K562 (cell line): ENCODE measurements around the gene ADARB2. TPM values are rescaled to one million over a fixed set of nuclear protein-coding genes. Genes with fewer than 3 reads are reported as not detected.

ENCODE experiments used
- ATAC-seq: fragments of 200-7000 bp; cut with Tn5 transposase; 3 replicates; pipeline ENCODE4 v1.9.1; 2020; ENCODE audit warnings: moderate library complexity
- BruUV-seq: library from RNA; stranded (reverse); fragments of 400-500 nt; replicated peaks from 2 replicates; lab custom pipeline; 2021; lab: Mats Ljungman, UMichigan
- CTCF ChIA-PET: fragments of 300-600 bp; formaldehyde crosslinking; extraction: SDS; loops from one replicate; lab custom pipeline; 2021; ENCODE audit warnings: low intra/inter-chr PET ratio; lab: Yijun Ruan, JAX
- POLR2A ChIA-PET: fragments of 300-600, 350-650 bp; sonication (Branson Sonifier 250); formaldehyde crosslinking; extraction: SDS; loops from one replicate; lab custom pipeline; 2021; ENCODE audit warnings: antibody characterized with exemption, inconsistent platforms; lab: Yijun Ruan, JAX
- DNase-seq, 4 experiments: peaks; one replicate each; pipeline versions ENCODE4 v3.0.0 to v3.0.0-alpha.2; 2011 to 2018; ENCODE audit warnings: low spot score in 3 of 4, mixed read lengths in 3 of 4; ENCODE audit errors: extremely low read depth in 1 of 4
- FAIRE-seq: peaks from 2 replicates; lab custom pipeline; 2011; peaks lifted over from hg19 to GRCh38; lab: Jason Lieb, UNC
- H2AFZ ChIP-seq: 2 replicates; pipeline ENCODE4 v1.6.0; 2011; ENCODE audit warnings: low read depth, low read length, control low read depth, inconsistent platforms
- H3K27ac ChIP-seq: fragments of 200-600 bp; 3 replicates; pipeline ENCODE4 v1.8.0; 2011; ENCODE audit warnings: low read depth, mild to moderate bottlenecking, control low read depth, inconsistent platforms, low read length, moderate library complexity, mixed read lengths; ENCODE audit errors: extremely low read depth
- H3K27me3 ChIP-seq, 2 experiments: fragments of 300-600 bp in 1 of 2; 2 replicates in 1 of 2; 3 replicates in 1 of 2; pipeline versions ENCODE4 v1.6.0 to v1.8.0; 2011; ENCODE audit warnings: inconsistent platforms in 2 of 2, low read length in 2 of 2, mild to moderate bottlenecking in 1 of 2, mixed read lengths in 1 of 2, moderate library complexity in 1 of 2; ENCODE audit not compliant: control insufficient read depth in 2 of 2, insufficient read depth in 2 of 2
- H3K36me3 ChIP-seq: fragments of 300-600 bp; 3 replicates; pipeline ENCODE4 v1.8.0; 2011; ENCODE audit warnings: mild to moderate bottlenecking, low read length, inconsistent platforms; ENCODE audit not compliant: control insufficient read depth, insufficient read depth
- H3K4me1 ChIP-seq, 2 experiments: fragments of 200-600 bp in 1 of 2; replicated peaks in 1 of 2; 2 replicates in 1 of 2; 3 replicates in 1 of 2; pipeline versions ENCODE4 v1.5.1 to v1.8.0; 2011; ENCODE audit warnings: inconsistent platforms in 2 of 2, low read length in 2 of 2, mild to moderate bottlenecking in 1 of 2, mixed read lengths in 1 of 2, moderate library complexity in 1 of 2; ENCODE audit not compliant: control insufficient read depth in 2 of 2, insufficient read depth in 2 of 2
- H3K4me2 ChIP-seq: 2 replicates; pipeline ENCODE4 v1.6.1; 2011; ENCODE audit warnings: low read length, control low read depth, inconsistent platforms, mixed read lengths; ENCODE audit not compliant: insufficient read depth
- H3K4me3 ChIP-seq: fragments of 200-600 bp; sonication (generic), shearing (Covaris generic); 2 replicates; pipeline ENCODE4 v1.5.1; 2016; ENCODE audit warnings: control low read depth, inconsistent platforms
- H3K79me2 ChIP-seq: fragments of 200-600 bp; 3 replicates; pipeline ENCODE4 v1.8.0; 2011; ENCODE audit warnings: low read length, inconsistent platforms; ENCODE audit not compliant: control insufficient read depth, insufficient read depth
- H3K9ac ChIP-seq, 2 experiments: 2 replicates each; pipeline versions ENCODE4 v1.6.0 to v1.6.1; 2011; ENCODE audit warnings: low read depth in 2 of 2, low read length in 2 of 2, control low read depth in 1 of 2, inconsistent platforms in 1 of 2, mild to moderate bottlenecking in 1 of 2, mixed read lengths in 1 of 2; ENCODE audit not compliant: insufficient read depth in 1 of 2
- H3K9me1 ChIP-seq: one replicate; pipeline ENCODE4 v1.6.0; 2011; ENCODE audit warnings: inconsistent platforms, mild to moderate bottlenecking, low read length, moderate library complexity; ENCODE audit not compliant: control insufficient read depth, insufficient read depth
- H3K9me3 ChIP-seq: replicated peaks from 2 replicates; pipeline ENCODE4 v1.5.1; 2011; ENCODE audit warnings: low read depth, low read length, inconsistent platforms; ENCODE audit not compliant: control insufficient read depth, insufficient read depth
- H4K20me1 ChIP-seq: replicated peaks from 2 replicates; pipeline ENCODE4 v1.6.1; 2011; ENCODE audit warnings: low read length, inconsistent platforms, mixed read lengths; ENCODE audit not compliant: control insufficient read depth, insufficient read depth
- FOXP1 ChIP-seq: sonication (generic); formaldehyde crosslinking; IDR thresholded peaks from 2 replicates; pipeline ENCODE4 v1.8.0; 2022; ENCODE audit warnings: mild to moderate bottlenecking, missing genetic modification reagents
- HNRNPH1 ChIP-seq: fragments of 200-400 bp; formaldehyde crosslinking; optimal IDR thresholded peaks from 2 replicates; pipeline ENCODE3; 2017; ENCODE audit warnings: low read depth, mild to moderate bottlenecking, low read length, moderate library complexity
- KDM4B ChIP-seq, 2 experiments: fragments of 450-650 bp in 1 of 2; sonication (generic) in 1 of 2; IDR thresholded peaks; 2 replicates each; pipeline ENCODE4 v1.6.1; 2016 to 2017; ENCODE audit warnings: borderline replicate concordance in 2 of 2, antibody characterized with exemption in 1 of 2, low read depth in 1 of 2, mild to moderate bottlenecking in 1 of 2
- MIER1 ChIP-seq: fragments of 450-650 bp; IDR thresholded peaks from 2 replicates; pipeline ENCODE4 v1.6.1; 2016; ENCODE audit warnings: antibody characterized with exemption, mild to moderate bottlenecking, low read depth
- NUFIP1 ChIP-seq: fragments of 450-650 bp; IDR thresholded peaks from 2 replicates; pipeline ENCODE4 v1.6.1; 2018; ENCODE audit not compliant: partially characterized antibody
- RFX7 ChIP-seq: fragments of 250-450 bp; sonication (Bioruptor Pico); IDR thresholded peaks from 2 replicates; pipeline ENCODE4 v1.5.1; 2021; ENCODE audit warnings: mild to moderate bottlenecking
- TOE1 ChIP-seq, 2 experiments: fragments of 450-650 bp in 1 of 2; sonication (generic) in 1 of 2; formaldehyde crosslinking in 1 of 2; IDR thresholded peaks; 2 replicates each; pipeline versions ENCODE4 v1.7.1 to v1.8.0; 2016 to 2022; ENCODE audit warnings: borderline replicate concordance in 2 of 2, mild to moderate bottlenecking in 2 of 2, antibody characterized with exemption in 1 of 2, inconsistent platforms in 1 of 2, low read depth in 1 of 2, missing genetic modification reagents in 1 of 2, moderate library complexity in 1 of 2
- ZNF134 ChIP-seq: fragments of 250-450 bp; sonication (Bioruptor Pico); conservative IDR thresholded peaks from 2 replicates; pipeline ENCODE4 v1.4.0; 2020
- ZNF507 ChIP-seq: conservative IDR thresholded peaks from 2 replicates; pipeline ENCODE4 v1.6.1; 2017; ENCODE audit warnings: missing genetic modification characterization, missing compliant biosample characterization
- WGBS: fragments of 100-300 bp; shearing (Covaris generic); methylation state at CpG from one replicate; pipeline ENCODE4 v1.1.6; 2016; ENCODE audit warnings: low coverage, mixed read lengths; ENCODE audit not compliant: insufficient coverage; ENCODE audit errors: missing lambda C conversion rate; 5-methylcytosine and 5-hydroxymethylcytosine counted together
- in situ Hi-C: fragments of 300-500 bp; cut with MboI; formaldehyde crosslinking; loops from 4 replicates; pipeline ENCODE4 v1.15.0; 2018; ENCODE audit warnings: inconsistent platforms, mixed read lengths
- intact Hi-C: fragments of 100-400 bp; cut with micrococcal nuclease; formaldehyde crosslinking; loops from 2 replicates; pipeline ENCODE4 v1.14.2; 2022
- polyA plus RNA-seq, 8 experiments: library from polyadenylated mRNA; depleted of rRNA in 4 of 8; stranded (reverse) in 5 of 8; unstranded in 3 of 8; fragments of >200 nt; fragmentation: Nextera tagmentation in 2 of 8; fragmentation: Illumina TruSeq in 1 of 8; extraction: Ambion mirVana in 2 of 8; extraction: Trizol in 1 of 8; gene quantifications; 2 replicates each; pipeline versions ENCODE4 v1.2.1 to v1.2.3, GENCODE V29; 2011 to 2014; ENCODE audit warnings: inconsistent platforms in 1 of 8, missing spikeins in 1 of 8
- total RNA-seq, 7 experiments: library from RNA; depleted of rRNA in 6 of 7; stranded (reverse); fragments of >200 nt in 6 of 7; fragmentation: Illumina TruSeq in 2 of 7; extraction: Trizol in 2 of 7; gene quantifications; 2 replicates each; pipeline versions ENCODE4 v1.2.1 to v1.2.3, GENCODE V29; 2011 to 2021; ENCODE audit warnings: low replicate concordance in 1 of 7
- TF ChIP-seq, protein P1 (sequence below): fragments of 250-450 bp; sonication (Bioruptor Pico); IDR thresholded peaks from 2 replicates; pipeline ENCODE4 v1.8.0; 2022; ENCODE audit warnings: inconsistent platforms

The ADARB2 gene
- total and polyA plus RNA-seq, 9 of the 15 experiments (the other 6 are each of a cell fraction or from before 2014, with no cell fraction given) = not detected

DNA sequence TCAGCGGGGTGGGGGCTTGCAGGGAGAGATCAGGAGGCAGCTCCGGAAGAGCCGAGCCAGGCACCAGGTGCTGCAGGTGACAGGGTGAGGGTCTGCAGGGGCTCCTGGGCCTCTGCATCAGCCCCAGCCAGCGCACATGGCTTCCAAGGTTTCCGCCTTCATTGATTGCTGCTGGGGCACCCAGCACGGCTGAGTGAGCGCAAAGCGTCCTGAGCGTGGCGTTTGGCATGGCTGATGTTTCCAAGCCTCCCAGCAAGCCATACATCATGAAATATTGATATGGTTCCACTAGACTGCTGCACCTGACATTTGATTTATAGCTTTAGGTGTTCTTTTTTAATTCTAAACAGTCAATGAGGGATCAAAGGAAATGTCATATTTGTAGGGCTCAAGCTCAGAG, 422.1 kb downstream of the ADARB2 start (continued):
- TF ChIP-seq MIER1 (no peak), ZNF507 (tag) (no peak), RFX7 (CRISPR knock-in tag) (no peak), FOXP1 (CRISPR knock-in tag) (no peak), ZNF134 (no peak), NUFIP1 (no peak), TOE1 (IDR thresholded peaks at IDR 0.05; ENCODE audit: borderline replicate concordance) (no peak), TOE1 (CRISPR knock-in tag; IDR thresholded peaks at IDR 0.05; ENCODE audit: borderline replicate concordance, low read depth) (no peak)
- TF ChIP-seq, protein P1, sequence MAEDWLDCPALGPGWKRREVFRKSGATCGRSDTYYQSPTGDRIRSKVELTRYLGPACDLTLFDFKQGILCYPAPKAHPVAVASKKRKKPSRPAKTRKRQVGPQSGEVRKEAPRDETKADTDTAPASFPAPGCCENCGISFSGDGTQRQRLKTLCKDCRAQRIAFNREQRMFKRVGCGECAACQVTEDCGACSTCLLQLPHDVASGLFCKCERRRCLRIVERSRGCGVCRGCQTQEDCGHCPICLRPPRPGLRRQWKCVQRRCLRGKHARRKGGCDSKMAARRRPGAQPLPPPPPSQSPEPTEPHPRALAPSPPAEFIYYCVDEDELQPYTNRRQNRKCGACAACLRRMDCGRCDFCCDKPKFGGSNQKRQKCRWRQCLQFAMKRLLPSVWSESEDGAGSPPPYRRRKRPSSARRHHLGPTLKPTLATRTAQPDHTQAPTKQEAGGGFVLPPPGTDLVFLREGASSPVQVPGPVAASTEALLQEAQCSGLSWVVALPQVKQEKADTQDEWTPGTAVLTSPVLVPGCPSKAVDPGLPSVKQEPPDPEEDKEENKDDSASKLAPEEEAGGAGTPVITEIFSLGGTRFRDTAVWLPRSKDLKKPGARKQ = no peak

DNA sequence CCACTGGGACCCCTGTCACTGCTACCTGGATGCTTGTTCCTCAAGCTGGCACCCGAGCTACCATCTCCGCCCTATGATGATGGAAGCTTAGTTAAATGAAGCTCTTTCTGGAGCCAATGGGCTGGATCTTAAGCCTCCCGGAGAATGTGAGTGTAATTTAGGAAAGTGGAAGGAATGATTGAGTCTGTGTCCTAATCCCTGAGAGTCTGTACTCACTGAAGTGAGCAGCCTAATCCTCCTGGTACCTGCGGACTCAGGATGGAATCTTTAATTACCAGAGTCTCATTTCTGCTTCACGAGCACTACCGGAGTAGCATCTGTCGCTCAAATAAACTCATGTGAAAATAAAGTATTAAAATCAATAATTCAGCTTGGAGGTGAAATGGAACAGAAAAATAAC, 425.6 kb downstream of the ADARB2 start:
- H3K79me2 ChIP-seq = no peaks in the 10 kb centered on the region
- ATAC-seq (no peak), FAIRE-seq (no peak), DNase-seq (no peak)
- intact Hi-C loops = no loop called here
- H3K9me3 ChIP-seq = no peaks in the 10 kb centered on the region
- no peak overlapping the region for H3K9ac ChIP-seq
- H3K4me1 ChIP-seq = no peaks in the 10 kb centered on the region
- peaks cover 12% of the 10 kb centered on the region; the same call in 1 of the 2 replicates for H4K20me1 ChIP-seq
- H3K27me3 ChIP-seq = peaks cover 13 to 31% of the 10 kb centered on the region in 2 experiments; a peak in 4 of 5 replicates
- ChIA-PET CTCF (no interaction called here), POLR2A (interaction anchor here (0.7 to 1.0 kb wide), 2 partner anchors 27 to 69 kb away, joined by 3 read pairs; no protein-coding TSS in a partner anchor)
- no peaks in the 10 kb centered on the region for H3K9me1 ChIP-seq
- TF ChIP-seq KDM4B (IDR thresholded peaks at IDR 0.05; ENCODE audit: borderline replicate concordance in 2 of 2, low read depth in 1 of 2) (no peak), HNRNPH1 (no peak)
- in situ Hi-C loops = no loop called here
- H3K4me3 ChIP-seq = no peak overlapping the region
- no peak overlapping the region for H3K27ac ChIP-seq
- H3K4me2 ChIP-seq = no peak overlapping the region
- no peak overlapping the region for H2AFZ ChIP-seq
- 0% methylated on average over 7 of the region's 7 CpGs for WGBS
- no peaks in the 10 kb centered on the region for H3K36me3 ChIP-seq
- no TSS peak for BruUV-seq
